KBM-7 (cell line): Measurements from ENCODE around the gene CD70.
"Not testable (repeated sequence)": the region's sequence is repeated elsewhere in the genome, so short reads cannot be mapped to it uniquely, and the experiment has no call there.

ENCODE experiments used
- DNase-seq: peaks from one replicate; pipeline ENCODE4 v3.0.0-alpha.2; 2015
- in situ Hi-C: fragments of 300-500 bp; cut with MboI; formaldehyde crosslinking; loops from 2 replicates; pipeline ENCODE4 v1.14.3; 2020; ENCODE audit warnings: low sequenced_read_pairs, low pct_unique_long_range_greater_than_20kb, mixed read lengths

CD70 gene

GRCh38 chr19:6599866-6600454 is 9.0 kb upstream of the CD70 start:
- DNase-seq = no peak
- in situ Hi-C loops = no loop called here

GRCh38 chr19:6598254-6598892 is 7.4 kb upstream of the CD70 start:
- DNase-seq, in situ Hi-C loops: not testable (repeated sequence)

- DNase-seq = not testable (repeated sequence)
Observed at GRCh38 chr19:6597471-6598253, 6.7 kb upstream of the CD70 start.

GRCh38 chr19:6596621-6597020 is 5.7 kb upstream of the CD70 start:
- in situ Hi-C loops = no loop called here
- DNase-seq = no peak

More at GRCh38 chr19:6597471-6598253, 6.7 kb upstream of the CD70 start:
- in situ Hi-C loops = not testable (repeated sequence)

GRCh38 chr19:6593651-6594416 is 2.9 kb upstream of the CD70 start:
- in situ Hi-C loops = no loop called here
- DNase-seq = no peak

- no peak for DNase-seq
- in situ Hi-C loops = no loop called here
Observed at GRCh38 chr19:6590258-6590826, 608 bp downstream of the CD70 start.

- DNase-seq = no peak
- in situ Hi-C loops = no loop called here
Observed at GRCh38 chr19:6589711-6590257, 1.2 kb downstream of the CD70 start.

- in situ Hi-C loops = no loop called here
- DNase-seq = peak; percentile 51
Observed at GRCh38 chr19:6588508-6589345, 2.2 kb downstream of the CD70 start.

- DNase-seq = no peak
- in situ Hi-C loops = no loop called here
Observed at GRCh38 chr19:6587998-6588507, 2.9 kb downstream of the CD70 start.

GRCh38 chr19:6587093-6587820 is 3.7 kb downstream of the CD70 start:
- no peak for DNase-seq
- in situ Hi-C loops = no loop called here

GRCh38 chr19:6586726-6587092 is 4.2 kb downstream of the CD70 start:
- no peak for DNase-seq
- in situ Hi-C loops = no loop called here

GRCh38 chr19:6586056-6586455 is 4.9 kb downstream of the CD70 start:
- no peak for DNase-seq
- in situ Hi-C loops = no loop called here

- in situ Hi-C loops, DNase-seq: not testable (repeated sequence)
Observed at GRCh38 chr19:6582515-6583484, 8.2 kb downstream of the CD70 start.

GRCh38 chr19:6580313-6580712 is 10.6 kb downstream of the CD70 start:
- no peak for DNase-seq
- in situ Hi-C loops = no loop called here

- in situ Hi-C loops = no loop called here
- DNase-seq = no peak
Observed at GRCh38 chr19:6579450-6580178, 11.3 kb downstream of the CD70 start.
